ENCODE data around the gene CCDC60.

DNA sequence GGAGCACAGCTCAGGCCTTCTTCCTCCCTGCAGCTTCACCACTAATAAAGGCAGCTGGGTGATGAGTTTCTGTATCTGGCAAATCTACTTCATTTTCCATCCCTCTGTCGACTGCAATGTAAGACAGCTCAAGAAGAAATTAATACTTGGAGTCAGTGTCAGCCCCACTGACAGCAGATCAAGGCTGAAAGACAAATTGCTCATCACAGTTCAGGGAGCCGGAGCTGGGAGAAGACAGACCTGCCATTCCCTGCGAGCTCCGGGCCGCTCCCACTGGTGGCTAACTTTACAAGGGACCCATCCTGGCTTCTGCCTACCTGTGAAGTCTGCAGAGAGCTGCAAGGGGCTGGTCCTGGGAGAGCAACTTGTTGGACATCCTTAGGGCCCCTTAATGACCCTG, 49.8 kb downstream of the CCDC60 start:
- no peak for TF ChIP-seq EP300 (IDR thresholded peaks at IDR 0.05)
- TF ChIP-seq, protein P1, sequence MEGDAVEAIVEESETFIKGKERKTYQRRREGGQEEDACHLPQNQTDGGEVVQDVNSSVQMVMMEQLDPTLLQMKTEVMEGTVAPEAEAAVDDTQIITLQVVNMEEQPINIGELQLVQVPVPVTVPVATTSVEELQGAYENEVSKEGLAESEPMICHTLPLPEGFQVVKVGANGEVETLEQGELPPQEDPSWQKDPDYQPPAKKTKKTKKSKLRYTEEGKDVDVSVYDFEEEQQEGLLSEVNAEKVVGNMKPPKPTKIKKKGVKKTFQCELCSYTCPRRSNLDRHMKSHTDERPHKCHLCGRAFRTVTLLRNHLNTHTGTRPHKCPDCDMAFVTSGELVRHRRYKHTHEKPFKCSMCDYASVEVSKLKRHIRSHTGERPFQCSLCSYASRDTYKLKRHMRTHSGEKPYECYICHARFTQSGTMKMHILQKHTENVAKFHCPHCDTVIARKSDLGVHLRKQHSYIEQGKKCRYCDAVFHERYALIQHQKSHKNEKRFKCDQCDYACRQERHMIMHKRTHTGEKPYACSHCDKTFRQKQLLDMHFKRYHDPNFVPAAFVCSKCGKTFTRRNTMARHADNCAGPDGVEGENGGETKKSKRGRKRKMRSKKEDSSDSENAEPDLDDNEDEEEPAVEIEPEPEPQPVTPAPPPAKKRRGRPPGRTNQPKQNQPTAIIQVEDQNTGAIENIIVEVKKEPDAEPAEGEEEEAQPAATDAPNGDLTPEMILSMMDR (IDR thresholded peaks at IDR 0.05): no peak
- no peak for TF ChIP-seq POLR2A (IDR thresholded peaks at IDR 0.05)
